Activated CD4-positive, alpha-beta memory T cell treated with anti-CD3 and anti-CD28 coated beads for 36 hours (primary cell): ENCODE measurements around the gene LILRA1. TPM values are rescaled to one million over a fixed set of nuclear protein-coding genes. Genes with fewer than 3 reads are reported as not detected.
"Not testable (repeated sequence)": the region's sequence is repeated elsewhere in the genome, so short reads cannot be mapped to it uniquely, and the experiment has no call there.

Source experiments
- CTCF ChIA-PET: fragments of 350-600 bp; sonication (Branson Sonifier 250); formaldehyde crosslinking; loops from one replicate; lab custom pipeline; 2021; ENCODE audit warnings: antibody characterized with exemption, inconsistent platforms; lab: Charles Lee
- POLR2A ChIA-PET: fragments of 350-600 bp; sonication (Branson Sonifier 250); formaldehyde crosslinking; loops from one replicate; lab custom pipeline; 2021; ENCODE audit warnings: antibody characterized with exemption; lab: Charles Lee
- DNase-seq: peaks from one replicate; pipeline ENCODE4 v3.0.0-alpha.2; 2020
- H3K27ac Mint-ChIP-seq: one replicate; pipeline ENCODE4 v1.8.0; 2021; ENCODE audit warnings: mixed read lengths
- H3K27me3 Mint-ChIP-seq: one replicate; pipeline ENCODE4 v1.8.0; 2021; ENCODE audit warnings: mixed read lengths
- H3K36me3 Mint-ChIP-seq: one replicate; pipeline ENCODE4 v1.8.0; 2021; ENCODE audit warnings: mixed read lengths
- H3K4me1 Mint-ChIP-seq: one replicate; pipeline ENCODE4 v1.8.0; 2021; ENCODE audit warnings: low read depth, mixed read lengths
- H3K4me3 Mint-ChIP-seq: one replicate; pipeline ENCODE4 v1.8.0; 2021; ENCODE audit warnings: mild to moderate bottlenecking, mixed read lengths
- H3K9me3 Mint-ChIP-seq: one replicate; pipeline ENCODE4 v1.8.0; 2021; ENCODE audit warnings: mixed read lengths
- intact Hi-C: fragments of 100-400 bp; cut with micrococcal nuclease; formaldehyde crosslinking; loops from one replicate; pipeline ENCODE4 v1.15.1; 2023
- microRNA-seq: library from miRNA; unstranded; fragments of <30 nt; microRNA quantifications from one replicate; pipeline ENCODE4 v1.2.0, GENCODE V29; 2022; ENCODE audit warnings: borderline number of aligned reads, borderline microRNAs expressed, borderline replicate concordance
- total RNA-seq, 2 experiments: library from RNA; stranded (reverse); gene quantifications; one replicate each; pipeline ENCODE4 v1.2.3, GENCODE V29; 2021

Gene LILRA1
- total RNA-seq, 2 experiments from 2014 or later: not detected

DNA sequence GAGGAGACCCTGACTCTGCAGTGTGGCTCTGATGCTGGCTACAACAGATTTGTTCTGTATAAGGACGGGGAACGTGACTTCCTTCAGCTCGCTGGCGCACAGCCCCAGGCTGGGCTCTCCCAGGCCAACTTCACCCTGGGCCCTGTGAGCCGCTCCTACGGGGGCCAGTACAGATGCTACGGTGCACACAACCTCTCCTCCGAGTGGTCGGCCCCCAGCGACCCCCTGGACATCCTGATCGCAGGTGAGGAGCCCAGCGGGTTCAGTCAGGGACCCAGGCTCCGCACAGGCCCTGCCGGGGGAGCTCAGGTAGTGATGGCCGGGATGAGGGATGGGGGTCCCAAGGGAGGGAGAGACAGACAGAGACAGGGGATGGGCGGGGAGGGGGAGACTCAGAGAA is 39.1 kb downstream of the LILRA1 start:
- H3K4me1 Mint-ChIP-seq, H3K36me3 Mint-ChIP-seq, DNase-seq, H3K4me3 Mint-ChIP-seq, H3K27ac Mint-ChIP-seq, CTCF ChIA-PET, H3K9me3 Mint-ChIP-seq, POLR2A ChIA-PET, intact Hi-C loops: not testable (repeated sequence)
- peaks cover 25% of the 10 kb centered on the region for H3K27me3 Mint-ChIP-seq

- H3K27ac Mint-ChIP-seq: no peak overlapping the region
- intact Hi-C loops: no loop called here
- H3K36me3 Mint-ChIP-seq: no peaks in the 10 kb centered on the region
- no peak overlapping the region for H3K4me3 Mint-ChIP-seq
- peaks cover 2% of the 10 kb centered on the region for H3K4me1 Mint-ChIP-seq
- peaks cover 22% of the 10 kb centered on the region for H3K27me3 Mint-ChIP-seq
- H3K9me3 Mint-ChIP-seq: no peaks in the 10 kb centered on the region
- DNase-seq: no peak
- ChIA-PET POLR2A (no interaction called here), CTCF (no interaction called here)
Observed at GRCh38 chr19:54633401-54633800, 40.0 kb downstream of the LILRA1 start.

- H3K27ac Mint-ChIP-seq, H3K4me3 Mint-ChIP-seq, H3K36me3 Mint-ChIP-seq, H3K9me3 Mint-ChIP-seq, H3K4me1 Mint-ChIP-seq, intact Hi-C loops, CTCF ChIA-PET, DNase-seq, POLR2A ChIA-PET: not testable (repeated sequence)
- H3K27me3 Mint-ChIP-seq: peaks cover 16% of the 10 kb centered on the region
Observed at GRCh38 chr19:54636081-54636480, 42.6 kb downstream of the LILRA1 start.

- Mint-ChIP-seq H3K4me1 (no peaks in the 10 kb centered on the region), H3K4me3 (no peak overlapping the region), H3K9me3 (no peaks in the 10 kb centered on the region), H3K27me3 (peaks cover 11% of the 10 kb centered on the region), H3K27ac (no peak overlapping the region), H3K36me3 (no peaks in the 10 kb centered on the region)
- intact Hi-C loops: no loop called here
- no peak for DNase-seq
- POLR2A ChIA-PET: no interaction called here
- CTCF ChIA-PET: no interaction called here
Observed at GRCh38 chr19:54638683-54639082, 45.3 kb downstream of the LILRA1 start.

GRCh38 chr19:54642953-54643352 is 49.5 kb downstream of the LILRA1 start:
- POLR2A ChIA-PET, H3K27me3 Mint-ChIP-seq, H3K9me3 Mint-ChIP-seq, intact Hi-C loops, CTCF ChIA-PET, H3K4me1 Mint-ChIP-seq, DNase-seq, H3K4me3 Mint-ChIP-seq, H3K36me3 Mint-ChIP-seq, H3K27ac Mint-ChIP-seq: not testable (repeated sequence)

DNA sequence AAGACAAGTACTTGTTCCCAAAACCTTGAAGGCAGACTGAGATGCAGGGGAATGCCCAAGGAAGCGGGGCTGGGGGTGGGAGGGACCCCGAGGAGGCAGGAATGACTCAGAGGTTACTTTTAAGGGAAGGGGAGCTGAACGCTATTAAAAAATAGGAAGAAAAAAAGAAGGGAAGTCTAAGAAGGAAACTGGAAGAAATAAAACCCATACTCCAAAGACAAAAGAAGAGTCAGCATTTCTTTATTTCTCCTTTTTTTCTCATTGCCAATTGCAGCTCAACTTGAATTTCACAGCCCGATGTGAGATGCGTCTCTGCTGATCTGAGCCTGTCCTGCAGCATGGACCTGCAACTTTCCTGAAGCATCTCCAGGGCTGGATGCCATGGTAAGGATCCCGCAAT is 50.2 kb downstream of the LILRA1 start:
- H3K4me3 Mint-ChIP-seq, intact Hi-C loops, H3K27ac Mint-ChIP-seq, H3K4me1 Mint-ChIP-seq, H3K9me3 Mint-ChIP-seq, CTCF ChIA-PET, DNase-seq, H3K27me3 Mint-ChIP-seq, POLR2A ChIA-PET, H3K36me3 Mint-ChIP-seq: not testable (repeated sequence)

- ChIA-PET POLR2A (no interaction called here), CTCF (no interaction called here)
- Mint-ChIP-seq H3K9me3 (no peaks in the 10 kb centered on the region), H3K27me3 (peaks cover 7% of the 10 kb centered on the region), H3K27ac (no peak overlapping the region), H3K4me3 (no peak overlapping the region), H3K36me3 (no peaks in the 10 kb centered on the region), H3K4me1 (no peaks in the 10 kb centered on the region)
- intact Hi-C loops: no loop called here
- DNase-seq: no peak
Observed at GRCh38 chr19:54644056-54644455, 50.6 kb downstream of the LILRA1 start.

DNA sequence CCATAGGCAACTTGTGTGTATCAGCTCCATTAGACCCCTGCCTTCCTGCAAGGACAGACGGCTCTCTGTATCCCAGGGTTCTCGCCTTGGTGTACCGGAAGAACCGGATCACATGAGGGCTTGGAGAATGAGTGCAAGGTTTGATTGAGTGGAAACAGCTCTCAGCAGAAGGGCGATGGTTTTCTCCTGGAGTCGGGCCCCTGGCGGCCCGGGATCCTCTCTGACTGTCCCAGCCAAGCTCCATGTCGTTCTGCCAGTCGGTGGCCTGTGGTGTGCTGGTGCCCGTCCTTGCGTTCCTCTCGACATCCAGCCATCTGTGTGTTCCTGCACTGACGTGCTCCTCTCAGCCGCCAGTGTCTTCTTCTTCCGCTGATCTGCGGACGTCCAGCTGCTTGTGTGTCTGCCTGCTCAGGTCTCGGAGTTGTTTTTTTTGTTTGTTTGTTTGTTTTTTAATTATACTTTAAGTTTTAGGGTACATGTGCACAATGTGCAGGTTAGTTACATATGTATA is 53.0 kb downstream of the LILRA1 start:
- Mint-ChIP-seq H3K36me3 (no peaks in the 10 kb centered on the region), H3K4me3 (no peak overlapping the region), H3K27me3 (peaks cover 3% of the 10 kb centered on the region), H3K9me3 (no peaks in the 10 kb centered on the region), H3K27ac (no peak overlapping the region), H3K4me1 (no peaks in the 10 kb centered on the region)
- POLR2A ChIA-PET: no interaction called here
- intact Hi-C loops: no loop called here
- CTCF ChIA-PET: no interaction called here
- no peak for DNase-seq

- DNase-seq: no peak
- CTCF ChIA-PET: interaction anchor here (1.7 kb wide), 1 partner anchor 170 kb away, joined by 4 read pairs; no protein-coding TSS in a partner anchor
- Mint-ChIP-seq H3K9me3 (no peaks in the 10 kb centered on the region), H3K4me3 (no peak overlapping the region), H3K36me3 (no peaks in the 10 kb centered on the region), H3K27ac (no peak overlapping the region), H3K27me3 (peaks cover 6% of the 10 kb centered on the region), H3K4me1 (no peaks in the 10 kb centered on the region)
- POLR2A ChIA-PET: no interaction called here
- intact Hi-C loops: no loop called here
Observed at GRCh38 chr19:54648129-54648528, 54.7 kb downstream of the LILRA1 start.

DNA sequence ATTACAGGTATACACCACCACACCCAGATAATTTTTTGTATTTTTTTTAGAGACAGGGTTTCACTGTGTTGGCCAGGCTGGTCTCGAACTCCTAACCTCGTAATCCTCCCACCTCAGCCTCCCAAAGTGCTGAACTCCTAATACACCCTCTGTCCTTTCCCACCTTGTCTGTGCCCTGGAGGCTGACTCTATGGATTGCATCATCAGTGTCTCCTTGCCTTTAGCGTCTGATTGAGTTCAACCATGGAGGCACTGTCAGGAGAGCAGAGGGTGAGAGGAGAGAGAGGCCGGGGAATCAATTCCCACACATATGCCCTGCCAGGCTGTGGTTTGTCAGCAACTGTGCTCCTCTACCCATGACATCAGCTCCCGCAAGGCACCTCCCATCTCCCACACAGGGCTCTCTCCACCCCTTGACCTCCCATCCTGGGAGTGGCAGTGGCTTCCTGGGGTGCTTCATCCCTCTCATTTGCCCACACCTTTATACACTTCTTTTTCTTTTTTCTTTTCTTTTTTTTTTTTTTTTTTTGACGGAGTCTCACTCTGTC is 56.8 kb downstream of the LILRA1 start:
- Mint-ChIP-seq H3K9me3 (no peaks in the 10 kb centered on the region), H3K36me3 (no peaks in the 10 kb centered on the region), H3K4me1 (no peaks in the 10 kb centered on the region), H3K27ac (no peak overlapping the region), H3K4me3 (no peak overlapping the region), H3K27me3 (peaks cover 6% of the 10 kb centered on the region)
- ChIA-PET CTCF (no interaction called here), POLR2A (no interaction called here)
- no peak for DNase-seq
- intact Hi-C loops: no loop called here

Small RNA genes within 50 kb of the gene (microRNA-seq; reads per million reads assigned to microRNA genes)
- gene MIR8061: not detected

Other genes with a start within 250 kb of the LILRA1 start
- 1 to 10 TPM; 4.9 to 5.7 TPM for gene LAIR1, start 228.7 kb upstream of the LILRA1 start, total RNA-seq
- not detected for gene TTYH1, start 178.2 kb upstream of the LILRA1 start, total RNA-seq
- gene LENG8, start 144.4 kb upstream of the LILRA1 start, total RNA-seq: 100 to 1,000 TPM; 163 to 176 TPM
- gene LENG9, start 129.9 kb upstream of the LILRA1 start, total RNA-seq: 1 to 10 TPM; 5.3 to 5.6 TPM
- gene CDC42EP5, start 120.3 kb upstream of the LILRA1 start, total RNA-seq: not detected
- gene LAIR2, start 90.8 kb upstream of the LILRA1 start, total RNA-seq: not detected
- gene LILRA2, start 19.8 kb upstream of the LILRA1 start, total RNA-seq: not detected
- not detected for gene LILRB1, start 36.9 kb downstream of the LILRA1 start, total RNA-seq
- not detected for gene LILRB4, start 69.4 kb downstream of the LILRA1 start, total RNA-seq
- gene KIR3DL3, start 130.8 kb downstream of the LILRA1 start, total RNA-seq: not detected
- gene KIR2DL3, start 144.9 kb downstream of the LILRA1 start, total RNA-seq: not detected
- gene KIR2DL1, start 176.2 kb downstream of the LILRA1 start, total RNA-seq: not detected
- not detected for gene KIR2DL4, start 210.0 kb downstream of the LILRA1 start, total RNA-seq
- not detected for gene KIR3DL1, start 222.8 kb downstream of the LILRA1 start, total RNA-seq
- not detected for gene KIR2DS4, start 239.0 kb downstream of the LILRA1 start, total RNA-seq